ENCODE data around the gene CDYL2. TPM values are rescaled to one million over a fixed set of nuclear protein-coding genes. Genes with fewer than 3 reads are reported as not detected.

The CDYL2 gene
- total RNA-seq, 6 experiments from 2014 or later, result 15.4 to 22.5 (median 20.6) TPM

GRCh38 chr16:80702696-80703095 is 101.7 kb downstream of the CDYL2 start:
- DNase-seq, result no peak
- Mint-ChIP-seq H3K4me1 (ENCODE audit: low read depth) (no peaks in the 10 kb centered on the region; the same call in 1 of the 2 replicates), H3K36me3 (ENCODE audit: low read depth) (no peaks in the 10 kb centered on the region; the same call in 1 of the 2 replicates), H3K4me3 (no peak overlapping the region), H3K27me3 (ENCODE audit: insufficient read depth) (no peaks in the 10 kb centered on the region; the same call in 1 of the 2 replicates), H3K9me3 (no peaks in the 10 kb centered on the region), H3K27ac (no peak overlapping the region)
- no peak for TF ChIP-seq CTCF (IDR thresholded peaks at IDR 0.05)

GRCh38 chr16:80700558-80700957 is 103.8 kb downstream of the CDYL2 start:
- DNase-seq, result no peak
- Mint-ChIP-seq H3K4me3 (no peak overlapping the region), H3K9me3 (no peaks in the 10 kb centered on the region), H3K36me3 (ENCODE audit: low read depth) (no peaks in the 10 kb centered on the region), H3K27me3 (ENCODE audit: insufficient read depth) (no peaks in the 10 kb centered on the region; the same call in none of the 2 replicates), H3K27ac (no peak overlapping the region), H3K4me1 (ENCODE audit: low read depth) (no peaks in the 10 kb centered on the region)
- TF ChIP-seq CTCF (IDR thresholded peaks at IDR 0.05), result no peak

- Mint-ChIP-seq H3K27ac (no peak overlapping the region), H3K9me3 (no peaks in the 10 kb centered on the region), H3K27me3 (ENCODE audit: insufficient read depth) (no peaks in the 10 kb centered on the region; the same call in none of the 2 replicates), H3K36me3 (ENCODE audit: low read depth) (no peaks in the 10 kb centered on the region), H3K4me3 (no peak overlapping the region), H3K4me1 (ENCODE audit: low read depth) (peaks cover 32% of the 10 kb centered on the region)
- DNase-seq, result no peak
- no peak for TF ChIP-seq CTCF (IDR thresholded peaks at IDR 0.05)
Observed at GRCh38 chr16:80695020-80695419, 109.4 kb downstream of the CDYL2 start.

GRCh38 chr16:80693553-80693952 is 110.8 kb downstream of the CDYL2 start:
- no peaks in the 10 kb centered on the region for H3K9me3 Mint-ChIP-seq
- no peaks in the 10 kb centered on the region; the same call in 1 of the 2 replicates for H3K27me3 Mint-ChIP-seq (ENCODE audit: insufficient read depth)
- no peak overlapping the region for H3K4me3 Mint-ChIP-seq
- no peaks in the 10 kb centered on the region for H3K36me3 Mint-ChIP-seq (ENCODE audit: low read depth)
- no peak for DNase-seq
- no peak for TF ChIP-seq CTCF (IDR thresholded peaks at IDR 0.05)
- H3K4me1 Mint-ChIP-seq (ENCODE audit: low read depth), result peaks cover 41% of the 10 kb centered on the region
- no peak overlapping the region for H3K27ac Mint-ChIP-seq

GRCh38 chr16:80692270-80692669 is 112.1 kb downstream of the CDYL2 start:
- H3K36me3 Mint-ChIP-seq (ENCODE audit: low read depth), result no peaks in the 10 kb centered on the region
- no peak overlapping the region for H3K4me3 Mint-ChIP-seq
- peaks cover 47% of the 10 kb centered on the region for H3K4me1 Mint-ChIP-seq (ENCODE audit: low read depth)
- TF ChIP-seq CTCF (IDR thresholded peaks at IDR 0.05), result no peak
- H3K9me3 Mint-ChIP-seq, result no peaks in the 10 kb centered on the region
- no peak for DNase-seq
- H3K27me3 Mint-ChIP-seq (ENCODE audit: insufficient read depth), result no peaks in the 10 kb centered on the region; the same call in 1 of the 2 replicates
- H3K27ac Mint-ChIP-seq, result no peak overlapping the region

Data from HFFc6 (cell line).